ENCODE data around the gene EXOC3L4. TPM values are rescaled to one million over a fixed set of nuclear protein-coding genes. Genes with fewer than 3 reads are reported as not detected.

Gene EXOC3L4
- total RNA-seq, 1 donor from 2014 or later = not detected

DNA sequence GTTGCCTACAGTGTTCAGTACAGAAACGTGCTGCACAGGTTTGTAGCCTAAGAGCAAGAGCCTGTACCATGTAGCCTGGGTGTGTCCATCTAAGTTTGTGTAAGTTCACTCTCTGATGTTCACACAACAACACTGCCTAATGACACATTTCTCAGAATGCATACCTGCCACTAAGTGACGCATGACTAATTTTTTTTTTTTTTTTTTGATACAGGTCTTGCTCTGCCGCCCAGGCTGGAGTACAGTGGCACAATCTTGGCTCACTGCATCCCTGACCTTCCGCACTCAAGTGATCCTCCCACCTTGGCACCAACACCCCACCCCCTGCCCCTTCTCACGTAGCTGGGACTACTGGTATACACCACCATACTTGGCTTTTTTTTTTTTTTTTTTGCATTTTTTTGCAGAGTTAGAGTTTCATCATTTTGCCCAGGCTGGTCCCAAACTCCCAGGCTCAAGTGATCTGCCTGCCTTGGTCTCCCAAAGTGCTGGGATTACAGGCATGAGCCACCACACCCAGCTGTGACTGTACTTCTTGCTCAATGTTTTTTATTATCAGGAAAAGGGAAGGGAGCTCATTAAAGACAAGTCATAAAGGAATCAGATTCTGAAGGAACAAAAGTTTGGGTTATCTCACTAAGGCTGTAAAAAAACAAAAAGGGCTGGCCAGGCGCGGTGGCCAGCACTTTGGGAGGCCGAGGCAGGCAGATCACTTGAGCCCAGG, 27.1 kb upstream of the EXOC3L4 start:
- DNase-seq (ENCODE audit: low read depth, low spot score) = no peak
- Mint-ChIP-seq H3K9me3 (no peaks in the 10 kb centered on the region), H3K4me3 (no peak overlapping the region), H3K27me3 (ENCODE audit: low read depth) (no peaks in the 10 kb centered on the region), H3K4me1 (no peaks in the 10 kb centered on the region), H3K36me3 (ENCODE audit: low read depth) (no peaks in the 10 kb centered on the region), H3K27ac (ENCODE audit: unreplicated experiment) (no peak overlapping the region)
- TF ChIP-seq, protein P1, sequence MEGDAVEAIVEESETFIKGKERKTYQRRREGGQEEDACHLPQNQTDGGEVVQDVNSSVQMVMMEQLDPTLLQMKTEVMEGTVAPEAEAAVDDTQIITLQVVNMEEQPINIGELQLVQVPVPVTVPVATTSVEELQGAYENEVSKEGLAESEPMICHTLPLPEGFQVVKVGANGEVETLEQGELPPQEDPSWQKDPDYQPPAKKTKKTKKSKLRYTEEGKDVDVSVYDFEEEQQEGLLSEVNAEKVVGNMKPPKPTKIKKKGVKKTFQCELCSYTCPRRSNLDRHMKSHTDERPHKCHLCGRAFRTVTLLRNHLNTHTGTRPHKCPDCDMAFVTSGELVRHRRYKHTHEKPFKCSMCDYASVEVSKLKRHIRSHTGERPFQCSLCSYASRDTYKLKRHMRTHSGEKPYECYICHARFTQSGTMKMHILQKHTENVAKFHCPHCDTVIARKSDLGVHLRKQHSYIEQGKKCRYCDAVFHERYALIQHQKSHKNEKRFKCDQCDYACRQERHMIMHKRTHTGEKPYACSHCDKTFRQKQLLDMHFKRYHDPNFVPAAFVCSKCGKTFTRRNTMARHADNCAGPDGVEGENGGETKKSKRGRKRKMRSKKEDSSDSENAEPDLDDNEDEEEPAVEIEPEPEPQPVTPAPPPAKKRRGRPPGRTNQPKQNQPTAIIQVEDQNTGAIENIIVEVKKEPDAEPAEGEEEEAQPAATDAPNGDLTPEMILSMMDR (conservative IDR thresholded peaks at IDR 0.05) = no peak

DNA sequence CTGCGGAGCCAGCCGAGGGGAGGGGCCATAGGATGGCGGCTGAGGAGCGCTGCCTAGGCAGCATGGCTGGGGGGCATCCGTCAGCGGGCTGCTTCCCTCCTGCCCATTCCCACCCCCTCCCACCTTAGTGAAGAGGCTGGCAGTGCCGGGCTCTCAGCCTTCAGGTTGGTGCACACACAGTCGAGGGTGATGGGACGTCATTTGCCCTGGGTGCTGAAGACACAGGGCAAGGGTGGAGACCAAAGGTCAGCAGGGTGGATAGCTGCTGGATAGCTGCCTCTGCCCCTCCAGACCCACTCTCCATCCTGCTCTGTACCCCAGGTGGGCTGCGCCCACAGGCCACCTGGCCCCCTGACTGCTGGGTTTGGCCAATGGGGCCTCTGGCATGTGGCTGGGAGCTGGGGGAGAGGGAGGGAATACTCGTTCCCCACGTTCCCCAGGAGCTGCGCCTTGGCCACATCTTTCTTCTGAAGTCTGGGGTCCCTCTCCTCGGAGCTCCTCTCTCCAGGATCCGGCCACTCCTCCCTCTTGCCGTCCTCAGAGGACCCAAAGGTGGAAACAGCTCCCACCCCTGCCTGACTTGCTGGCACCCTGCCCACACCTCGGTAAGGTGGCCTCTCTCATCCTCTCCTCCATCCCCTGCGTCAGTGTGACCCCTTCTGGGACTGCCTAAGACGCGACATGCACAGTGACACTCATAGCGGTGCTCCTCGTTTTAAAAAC, 26.0 kb upstream of the EXOC3L4 start:
- Mint-ChIP-seq H3K4me1 (no peaks in the 10 kb centered on the region), H3K4me3 (no peak overlapping the region), H3K27me3 (ENCODE audit: low read depth) (no peaks in the 10 kb centered on the region), H3K36me3 (ENCODE audit: low read depth) (no peaks in the 10 kb centered on the region), H3K9me3 (no peaks in the 10 kb centered on the region), H3K27ac (ENCODE audit: unreplicated experiment) (no peak overlapping the region)
- no peak for DNase-seq (ENCODE audit: low read depth, low spot score)
- TF ChIP-seq, protein P1 (conservative IDR thresholded peaks at IDR 0.05) = no peak

DNA sequence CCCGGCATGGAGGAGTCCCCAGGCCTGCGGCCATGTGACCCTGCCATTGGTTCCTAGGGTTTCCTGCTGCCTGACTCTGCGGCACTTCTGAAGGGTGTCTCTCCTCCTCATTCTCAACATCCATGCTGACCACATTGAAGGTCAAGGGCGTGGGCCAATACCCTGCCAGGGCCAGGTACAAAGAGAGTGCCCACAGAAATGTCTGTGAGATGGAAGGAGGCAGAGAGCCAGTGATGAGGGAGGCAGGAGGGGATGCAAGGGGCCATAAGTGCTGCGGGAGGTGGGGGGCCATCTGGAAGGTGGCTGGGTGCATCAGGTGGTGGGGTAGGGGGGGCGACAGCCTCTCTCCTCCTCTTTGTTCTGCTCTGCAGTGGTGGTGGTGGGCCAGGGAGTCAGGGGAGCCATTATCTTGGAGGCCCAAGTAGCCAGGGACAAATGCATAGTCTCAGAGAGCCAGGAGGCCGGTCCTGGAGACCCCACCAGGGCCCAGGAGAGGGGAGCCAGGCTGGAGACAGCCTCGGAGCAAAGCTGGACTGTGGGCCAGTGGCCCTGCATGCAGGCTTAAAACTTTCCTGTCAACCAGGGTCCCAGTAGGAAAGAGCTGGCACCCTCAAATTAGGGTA, 24.2 kb upstream of the EXOC3L4 start:
- peaks cover 5% of the 10 kb centered on the region for H3K27me3 Mint-ChIP-seq (ENCODE audit: low read depth)
- no peak overlapping the region for H3K4me3 Mint-ChIP-seq
- no peak overlapping the region for H3K27ac Mint-ChIP-seq (ENCODE audit: unreplicated experiment)
- TF ChIP-seq, protein P1 (conservative IDR thresholded peaks at IDR 0.05) = no peak
- no peaks in the 10 kb centered on the region for H3K9me3 Mint-ChIP-seq
- H3K4me1 Mint-ChIP-seq = no peaks in the 10 kb centered on the region
- H3K36me3 Mint-ChIP-seq (ENCODE audit: low read depth) = no peaks in the 10 kb centered on the region
- DNase-seq (ENCODE audit: low read depth, low spot score) = no peak

DNA sequence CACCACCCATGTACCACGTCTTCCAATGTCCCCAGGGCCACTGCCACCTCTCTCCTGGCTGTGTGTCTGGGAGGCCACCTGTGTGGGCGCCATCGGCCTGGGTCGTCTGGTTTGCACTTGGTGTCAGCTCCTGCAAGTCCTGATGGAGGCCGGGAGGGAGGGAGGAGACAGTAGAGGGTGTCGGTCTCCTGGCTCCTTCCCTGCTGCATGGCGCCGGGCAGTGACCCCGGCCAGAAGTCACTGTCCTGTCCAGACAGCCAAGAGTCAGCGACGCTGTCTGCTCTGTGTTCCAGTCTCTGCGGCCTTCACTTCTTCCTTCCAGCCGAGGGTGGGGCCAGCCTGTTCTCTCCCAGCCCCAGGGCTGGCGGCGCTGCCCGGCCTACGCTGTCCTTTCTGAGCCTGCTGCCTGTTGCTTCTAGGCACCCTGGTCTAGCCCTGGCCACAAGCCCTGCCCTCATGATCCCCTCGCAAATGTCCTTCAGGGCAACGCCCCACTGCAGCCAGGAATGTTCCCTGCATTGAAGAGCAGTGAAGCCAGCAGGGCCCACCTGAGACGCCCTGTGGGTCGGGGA, 23.5 kb upstream of the EXOC3L4 start:
- DNase-seq (ENCODE audit: low read depth, low spot score) = no peak
- no peaks in the 10 kb centered on the region for H3K36me3 Mint-ChIP-seq (ENCODE audit: low read depth)

More for the DNA sequence above, 23.5 kb upstream of the EXOC3L4 start:
- Mint-ChIP-seq H3K27me3 (ENCODE audit: low read depth) (peaks cover 5% of the 10 kb centered on the region), H3K4me1 (no peaks in the 10 kb centered on the region), H3K27ac (ENCODE audit: unreplicated experiment) (no peak overlapping the region), H3K9me3 (no peaks in the 10 kb centered on the region), H3K4me3 (no peak overlapping the region)
- TF ChIP-seq, protein P1 (conservative IDR thresholded peaks at IDR 0.05) = no peak

All from neural crest cell (in vitro differentiated cells).